PC-9 (cell line): ENCODE results near the gene C19orf18.

Experiments used
- EZH2 ChIP-seq: fragments of 200-600 bp; sonication (generic); IDR thresholded peaks from 2 replicates; pipeline ENCODE4 v1.8.0; 2017; ENCODE audit warnings: antibody characterized with exemption, low read depth
- TF ChIP-seq, protein P1 (sequence below): fragments of 200-600 bp; sonication (generic); conservative IDR thresholded peaks from 2 replicates; pipeline ENCODE4 v1.6.1; 2017; ENCODE audit warnings: mixed run types, antibody characterized with exemption, mild to moderate bottlenecking, moderate library complexity

DNA sequence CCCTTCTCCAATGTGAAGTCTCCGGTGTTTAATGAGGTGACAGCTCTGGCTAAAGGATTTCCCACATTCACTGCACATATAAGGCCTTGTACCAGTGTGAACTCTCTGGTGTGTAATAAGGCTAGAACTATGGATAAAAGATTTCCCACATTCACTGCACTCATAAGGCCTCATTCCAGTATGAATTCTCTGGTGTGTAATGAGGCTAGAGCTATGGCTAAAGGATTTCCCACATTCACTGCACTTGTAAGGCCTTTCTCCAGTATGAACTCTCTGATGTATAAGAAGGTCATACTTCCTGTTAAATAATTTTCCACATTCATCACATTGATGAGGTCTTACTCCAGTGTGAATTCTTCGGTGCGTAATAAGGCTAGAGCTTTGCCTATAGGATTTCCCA is 32.7 kb downstream of the C19orf18 start:
- TF ChIP-seq, protein P1, sequence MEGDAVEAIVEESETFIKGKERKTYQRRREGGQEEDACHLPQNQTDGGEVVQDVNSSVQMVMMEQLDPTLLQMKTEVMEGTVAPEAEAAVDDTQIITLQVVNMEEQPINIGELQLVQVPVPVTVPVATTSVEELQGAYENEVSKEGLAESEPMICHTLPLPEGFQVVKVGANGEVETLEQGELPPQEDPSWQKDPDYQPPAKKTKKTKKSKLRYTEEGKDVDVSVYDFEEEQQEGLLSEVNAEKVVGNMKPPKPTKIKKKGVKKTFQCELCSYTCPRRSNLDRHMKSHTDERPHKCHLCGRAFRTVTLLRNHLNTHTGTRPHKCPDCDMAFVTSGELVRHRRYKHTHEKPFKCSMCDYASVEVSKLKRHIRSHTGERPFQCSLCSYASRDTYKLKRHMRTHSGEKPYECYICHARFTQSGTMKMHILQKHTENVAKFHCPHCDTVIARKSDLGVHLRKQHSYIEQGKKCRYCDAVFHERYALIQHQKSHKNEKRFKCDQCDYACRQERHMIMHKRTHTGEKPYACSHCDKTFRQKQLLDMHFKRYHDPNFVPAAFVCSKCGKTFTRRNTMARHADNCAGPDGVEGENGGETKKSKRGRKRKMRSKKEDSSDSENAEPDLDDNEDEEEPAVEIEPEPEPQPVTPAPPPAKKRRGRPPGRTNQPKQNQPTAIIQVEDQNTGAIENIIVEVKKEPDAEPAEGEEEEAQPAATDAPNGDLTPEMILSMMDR, result no peak
- no peak for TF ChIP-seq EZH2
